ENCODE results near the gene CDH3. TPM values are rescaled to one million over a fixed set of nuclear protein-coding genes. Genes with fewer than 3 reads are reported as not detected.

Gene CDH3
- total and polyA plus RNA-seq, 2 donors from 2014 or later = 9.8 to 61.3 TPM

DNA sequence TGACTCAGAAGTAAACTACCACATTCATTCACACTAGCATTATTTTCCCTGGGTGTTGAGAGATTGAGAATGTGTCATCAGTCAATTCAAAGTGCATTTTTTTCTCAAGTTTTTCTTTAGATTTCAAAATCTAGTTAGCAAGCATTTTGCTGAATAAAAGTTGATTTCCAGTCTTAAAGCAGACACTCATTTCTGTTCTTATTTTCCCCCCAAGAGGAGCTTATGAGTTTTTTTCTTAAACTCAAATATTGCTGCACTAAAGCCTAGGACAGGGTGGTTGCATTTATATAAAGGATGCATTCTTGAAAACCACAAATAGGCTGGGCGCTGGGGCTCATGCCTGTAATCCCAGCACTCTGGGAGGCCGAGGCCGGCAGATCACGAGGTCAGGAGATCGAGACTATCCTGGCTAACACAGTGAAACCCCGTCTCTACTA lies 15.3 kb downstream of the CDH3 start:
- FAIRE-seq (no peak), DNase-seq (no peak)
- H3K9me3 ChIP-seq (ENCODE audit: control insufficient read depth in 2 of 3, insufficient read depth in 1 of 3, low read length in 3 of 3) = no peaks in the 10 kb centered on the region
- intact Hi-C loops (cut with DNase I) = no loop called here
- no peaks in the 10 kb centered on the region for H3K27me3 ChIP-seq (ENCODE audit: control insufficient read depth, insufficient read depth, low read length)
- no peak overlapping the region for H3K4me3 ChIP-seq (ENCODE audit: low read length in 3 of 3)
- no peak overlapping the region for H3K27ac ChIP-seq (ENCODE audit: low read depth in 2 of 2, low read length in 2 of 2)
- TF ChIP-seq, protein P1, sequence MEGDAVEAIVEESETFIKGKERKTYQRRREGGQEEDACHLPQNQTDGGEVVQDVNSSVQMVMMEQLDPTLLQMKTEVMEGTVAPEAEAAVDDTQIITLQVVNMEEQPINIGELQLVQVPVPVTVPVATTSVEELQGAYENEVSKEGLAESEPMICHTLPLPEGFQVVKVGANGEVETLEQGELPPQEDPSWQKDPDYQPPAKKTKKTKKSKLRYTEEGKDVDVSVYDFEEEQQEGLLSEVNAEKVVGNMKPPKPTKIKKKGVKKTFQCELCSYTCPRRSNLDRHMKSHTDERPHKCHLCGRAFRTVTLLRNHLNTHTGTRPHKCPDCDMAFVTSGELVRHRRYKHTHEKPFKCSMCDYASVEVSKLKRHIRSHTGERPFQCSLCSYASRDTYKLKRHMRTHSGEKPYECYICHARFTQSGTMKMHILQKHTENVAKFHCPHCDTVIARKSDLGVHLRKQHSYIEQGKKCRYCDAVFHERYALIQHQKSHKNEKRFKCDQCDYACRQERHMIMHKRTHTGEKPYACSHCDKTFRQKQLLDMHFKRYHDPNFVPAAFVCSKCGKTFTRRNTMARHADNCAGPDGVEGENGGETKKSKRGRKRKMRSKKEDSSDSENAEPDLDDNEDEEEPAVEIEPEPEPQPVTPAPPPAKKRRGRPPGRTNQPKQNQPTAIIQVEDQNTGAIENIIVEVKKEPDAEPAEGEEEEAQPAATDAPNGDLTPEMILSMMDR (IDR thresholded peaks at IDR 0.05; ENCODE audit: borderline replicate concordance, extremely low read depth, insufficient read depth) = no peak
- H3K9ac ChIP-seq (ENCODE audit: low read length in 3 of 3) = no peak overlapping the region
- peaks cover 0 to 4% (median 0%) of the 10 kb centered on the region in 3 donors for H3K4me1 ChIP-seq (ENCODE audit: control insufficient read depth in 2 of 3, insufficient read depth in 2 of 3, low read depth in 1 of 3, low read length in 3 of 3)
- no peaks in the 10 kb centered on the region for H3K36me3 ChIP-seq (ENCODE audit: control insufficient read depth in 2 of 3, insufficient read depth in 3 of 3, low read length in 3 of 3)

DNA sequence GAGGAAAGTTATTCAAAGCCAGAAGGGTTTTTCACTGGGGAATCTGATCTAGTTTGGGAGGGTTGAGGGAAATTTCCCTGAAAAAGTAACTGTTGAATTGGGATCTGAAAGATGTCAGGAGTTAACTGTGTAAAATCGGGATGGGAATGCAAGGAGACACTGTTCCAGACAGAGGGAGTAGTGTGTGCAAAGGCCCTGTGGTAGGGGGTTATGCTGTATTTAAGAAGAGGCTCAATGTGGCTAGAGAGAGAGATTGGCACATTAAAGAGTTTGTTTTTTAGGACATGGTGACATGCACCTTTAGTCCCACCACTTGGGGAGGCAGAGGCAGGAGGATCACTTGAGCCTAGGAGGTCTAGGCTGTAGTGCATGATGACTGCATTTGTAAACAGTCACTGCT lies 16.9 kb downstream of the CDH3 start:
- Histone ChIP-seq H3K9ac (ENCODE audit: low read length in 3 of 3) (no peak overlapping the region), H3K4me3 (ENCODE audit: low read length in 3 of 3) (no peak overlapping the region), H3K36me3 (ENCODE audit: control insufficient read depth in 2 of 3, insufficient read depth in 3 of 3, low read length in 3 of 3) (no peaks in the 10 kb centered on the region), H3K27me3 (ENCODE audit: control insufficient read depth, insufficient read depth, low read length) (no peaks in the 10 kb centered on the region), H3K27ac (ENCODE audit: low read depth in 2 of 2, low read length in 2 of 2) (no peak overlapping the region), H3K9me3 (ENCODE audit: control insufficient read depth in 2 of 3, insufficient read depth in 1 of 3, low read length in 3 of 3) (no peaks in the 10 kb centered on the region), H3K4me1 (ENCODE audit: control insufficient read depth in 2 of 3, insufficient read depth in 2 of 3, low read depth in 1 of 3, low read length in 3 of 3) (peaks cover 0 to 4% (median 0%) of the 10 kb centered on the region in 3 donors)
- intact Hi-C loops (cut with DNase I) = no loop called here
- DNase-seq (no peak), FAIRE-seq (no peak)
- TF ChIP-seq, protein P1 (IDR thresholded peaks at IDR 0.05; ENCODE audit: borderline replicate concordance, extremely low read depth, insufficient read depth) = no peak

DNA sequence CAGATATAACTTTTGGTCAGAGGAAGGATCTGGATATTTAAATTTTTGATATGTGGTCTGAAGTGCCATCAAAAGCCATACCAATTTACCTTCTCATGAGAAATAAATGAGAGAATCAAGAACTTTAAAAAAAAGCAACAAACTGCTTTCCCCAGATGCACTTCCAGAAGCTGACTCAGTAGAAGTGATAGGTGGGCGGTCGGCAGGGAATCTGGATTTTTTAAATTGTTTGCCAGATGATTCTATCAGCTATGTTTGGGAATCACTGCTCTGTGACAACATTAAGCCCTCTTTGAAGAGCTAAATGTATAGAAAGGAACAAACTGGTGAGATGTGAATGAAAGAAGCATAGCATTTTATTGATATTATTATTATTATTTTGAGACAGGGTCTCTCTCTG lies 19.2 kb downstream of the CDH3 start:
- Histone ChIP-seq H3K9me3 (ENCODE audit: control insufficient read depth in 2 of 3, insufficient read depth in 1 of 3, low read length in 3 of 3) (no peaks in the 10 kb centered on the region), H3K27me3 (ENCODE audit: control insufficient read depth, insufficient read depth, low read length) (no peaks in the 10 kb centered on the region), H3K36me3 (ENCODE audit: control insufficient read depth in 2 of 3, insufficient read depth in 3 of 3, low read length in 3 of 3) (no peaks in the 10 kb centered on the region), H3K4me1 (ENCODE audit: control insufficient read depth in 2 of 3, insufficient read depth in 2 of 3, low read depth in 1 of 3, low read length in 3 of 3) (no peaks in the 10 kb centered on the region), H3K27ac (ENCODE audit: low read depth in 2 of 2, low read length in 2 of 2) (no peak overlapping the region), H3K9ac (ENCODE audit: low read length in 3 of 3) (no peak overlapping the region), H3K4me3 (ENCODE audit: low read length in 3 of 3) (no peak overlapping the region)
- DNase-seq = no peak
- no peak for FAIRE-seq
- intact Hi-C loops (cut with DNase I) = no loop called here
- TF ChIP-seq, protein P1 (IDR thresholded peaks at IDR 0.05; ENCODE audit: borderline replicate concordance, extremely low read depth, insufficient read depth) = no peak

DNA sequence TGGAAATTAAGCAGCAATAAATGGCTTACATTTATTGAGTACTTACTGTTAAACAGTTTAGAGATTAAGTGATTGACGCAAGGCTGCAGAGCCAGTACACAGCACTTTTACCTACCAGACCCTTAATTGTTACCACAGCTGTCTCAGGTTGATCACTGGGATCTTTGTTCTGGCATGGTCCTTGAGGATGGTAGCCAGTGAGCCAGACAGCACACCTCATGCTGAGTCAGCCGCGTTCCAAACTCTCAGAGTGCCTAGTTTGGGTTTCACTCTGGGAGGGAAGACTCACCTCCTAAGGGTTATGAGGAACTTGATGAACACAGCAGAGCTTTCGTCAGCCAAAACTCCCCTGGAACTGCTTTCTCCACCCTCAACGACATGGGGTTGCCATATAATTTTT lies 20.4 kb downstream of the CDH3 start:
- FAIRE-seq (no peak), DNase-seq (no peak)
- Histone ChIP-seq H3K4me3 (ENCODE audit: low read length in 3 of 3) (no peak overlapping the region), H3K27me3 (ENCODE audit: control insufficient read depth, insufficient read depth, low read length) (no peaks in the 10 kb centered on the region), H3K4me1 (ENCODE audit: control insufficient read depth in 2 of 3, insufficient read depth in 2 of 3, low read depth in 1 of 3, low read length in 3 of 3) (no peaks in the 10 kb centered on the region), H3K36me3 (ENCODE audit: control insufficient read depth in 2 of 3, insufficient read depth in 3 of 3, low read length in 3 of 3) (no peaks in the 10 kb centered on the region), H3K9ac (ENCODE audit: low read length in 3 of 3) (no peak overlapping the region), H3K9me3 (ENCODE audit: control insufficient read depth in 2 of 3, insufficient read depth in 1 of 3, low read length in 3 of 3) (no peaks in the 10 kb centered on the region), H3K27ac (ENCODE audit: low read depth in 2 of 2, low read length in 2 of 2) (no peak overlapping the region)
- TF ChIP-seq, protein P1 (IDR thresholded peaks at IDR 0.05; ENCODE audit: borderline replicate concordance, extremely low read depth, insufficient read depth) = no peak
- intact Hi-C loops (cut with DNase I) = no loop called here
